ENCODE data around the gene GATA2. TPM values are rescaled to one million over a fixed set of nuclear protein-coding genes. Genes with fewer than 3 reads are reported as not detected.

Gene GATA2
- total RNA-seq, 1 experiment from 2014 or later = 9.6 TPM

DNA sequence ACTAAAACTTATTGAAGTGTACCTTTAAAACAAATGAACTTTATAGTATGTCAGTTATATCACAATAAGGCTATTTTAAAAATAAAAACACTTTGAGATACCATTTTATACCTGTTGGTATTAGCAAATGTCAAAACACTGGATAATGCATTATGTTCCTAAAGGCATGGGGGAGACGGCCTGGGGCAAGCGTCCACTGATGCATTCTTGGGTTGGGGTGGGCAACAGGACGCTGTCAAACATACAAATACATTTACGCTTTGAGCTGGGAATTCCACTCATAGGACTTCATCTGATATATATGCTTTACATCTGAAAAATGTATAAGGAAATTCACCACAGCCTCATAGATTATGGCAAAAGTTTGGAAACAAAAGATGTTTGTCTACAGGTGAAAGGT lies 7.6 kb upstream of the GATA2 start:
- CTCF ChIA-PET = no interaction called here
- no peak overlapping the region for H3K27ac Mint-ChIP-seq (ENCODE audit: unreplicated experiment)
- intact Hi-C loops (cut with micrococcal nuclease; ENCODE audit: unreplicated experiment) = loop anchor here (5.0 kb wide), 1 partner anchor 82 kb away; no protein-coding TSS in a partner anchor

DNA sequence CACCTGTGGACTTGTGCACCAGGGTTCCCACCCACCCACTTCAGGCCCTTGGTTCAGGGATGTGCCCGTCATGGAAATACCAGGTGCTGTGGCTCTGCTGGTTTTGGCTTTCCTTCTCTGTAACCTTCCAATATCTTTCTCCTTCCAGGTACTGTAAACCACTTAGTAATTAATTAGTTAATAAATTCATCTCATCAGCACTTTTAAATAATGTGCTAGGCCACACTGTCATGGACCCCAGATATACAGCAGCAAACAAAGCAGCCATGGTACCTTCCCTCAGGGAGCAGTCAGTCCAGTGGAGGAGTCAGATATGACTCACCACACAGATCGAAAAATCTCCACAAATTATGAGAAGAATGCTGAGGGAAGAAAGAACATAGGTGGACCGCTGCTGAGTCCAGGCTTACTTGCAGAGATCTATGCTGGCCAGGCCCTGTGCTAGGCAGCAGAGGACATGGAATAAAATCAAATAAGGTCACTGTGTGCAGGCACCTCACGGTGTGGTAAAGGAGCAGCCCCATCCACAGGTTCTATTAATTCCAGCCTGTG lies 6.8 kb upstream of the GATA2 start:
- Mint-ChIP-seq H3K4me1 (ENCODE audit: low read depth, unreplicated experiment) (peaks cover 13% of the 10 kb centered on the region), H3K27me3 (ENCODE audit: unreplicated experiment) (no peaks in the 10 kb centered on the region), H3K4me3 (ENCODE audit: low read depth, unreplicated experiment) (no peak overlapping the region), H3K36me3 (ENCODE audit: insufficient read depth, unreplicated experiment) (peaks cover 24% of the 10 kb centered on the region), H3K9me3 (ENCODE audit: low read depth, unreplicated experiment) (no peaks in the 10 kb centered on the region), H3K27ac (ENCODE audit: unreplicated experiment) (no peak overlapping the region)
- BruUV-seq (replicated peaks) = no TSS peak
- TF ChIP-seq, protein P1, sequence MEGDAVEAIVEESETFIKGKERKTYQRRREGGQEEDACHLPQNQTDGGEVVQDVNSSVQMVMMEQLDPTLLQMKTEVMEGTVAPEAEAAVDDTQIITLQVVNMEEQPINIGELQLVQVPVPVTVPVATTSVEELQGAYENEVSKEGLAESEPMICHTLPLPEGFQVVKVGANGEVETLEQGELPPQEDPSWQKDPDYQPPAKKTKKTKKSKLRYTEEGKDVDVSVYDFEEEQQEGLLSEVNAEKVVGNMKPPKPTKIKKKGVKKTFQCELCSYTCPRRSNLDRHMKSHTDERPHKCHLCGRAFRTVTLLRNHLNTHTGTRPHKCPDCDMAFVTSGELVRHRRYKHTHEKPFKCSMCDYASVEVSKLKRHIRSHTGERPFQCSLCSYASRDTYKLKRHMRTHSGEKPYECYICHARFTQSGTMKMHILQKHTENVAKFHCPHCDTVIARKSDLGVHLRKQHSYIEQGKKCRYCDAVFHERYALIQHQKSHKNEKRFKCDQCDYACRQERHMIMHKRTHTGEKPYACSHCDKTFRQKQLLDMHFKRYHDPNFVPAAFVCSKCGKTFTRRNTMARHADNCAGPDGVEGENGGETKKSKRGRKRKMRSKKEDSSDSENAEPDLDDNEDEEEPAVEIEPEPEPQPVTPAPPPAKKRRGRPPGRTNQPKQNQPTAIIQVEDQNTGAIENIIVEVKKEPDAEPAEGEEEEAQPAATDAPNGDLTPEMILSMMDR (IDR thresholded peaks at IDR 0.05; ENCODE audit: unreplicated experiment) = no peak
- CTCF ChIA-PET = interaction anchor here (0.7 to 1.5 kb wide), 3 partner anchors 10 to 74 kb away, joined by 3 to 4 read pairs (median 3); no protein-coding TSS in a partner anchor
- DNase-seq = no peak
- intact Hi-C loops (cut with micrococcal nuclease; ENCODE audit: unreplicated experiment) = loop anchor here (5.0 kb wide), 2 partner anchors 83 to 327 kb away; no protein-coding TSS in a partner anchor

More for the DNA sequence above, 7.6 kb upstream of the GATA2 start:
- no peak overlapping the region for H3K4me3 Mint-ChIP-seq (ENCODE audit: low read depth, unreplicated experiment)
- H3K4me1 Mint-ChIP-seq (ENCODE audit: low read depth, unreplicated experiment) = peaks cover 13% of the 10 kb centered on the region
- DNase-seq = no peak
- BruUV-seq (replicated peaks) = no TSS peak
- H3K27me3 Mint-ChIP-seq (ENCODE audit: unreplicated experiment) = no peaks in the 10 kb centered on the region
- TF ChIP-seq, protein P1 (IDR thresholded peaks at IDR 0.05; ENCODE audit: unreplicated experiment) = no peak
- H3K9me3 Mint-ChIP-seq (ENCODE audit: low read depth, unreplicated experiment) = no peaks in the 10 kb centered on the region
- peaks cover 28% of the 10 kb centered on the region for H3K36me3 Mint-ChIP-seq (ENCODE audit: insufficient read depth, unreplicated experiment)

DNA sequence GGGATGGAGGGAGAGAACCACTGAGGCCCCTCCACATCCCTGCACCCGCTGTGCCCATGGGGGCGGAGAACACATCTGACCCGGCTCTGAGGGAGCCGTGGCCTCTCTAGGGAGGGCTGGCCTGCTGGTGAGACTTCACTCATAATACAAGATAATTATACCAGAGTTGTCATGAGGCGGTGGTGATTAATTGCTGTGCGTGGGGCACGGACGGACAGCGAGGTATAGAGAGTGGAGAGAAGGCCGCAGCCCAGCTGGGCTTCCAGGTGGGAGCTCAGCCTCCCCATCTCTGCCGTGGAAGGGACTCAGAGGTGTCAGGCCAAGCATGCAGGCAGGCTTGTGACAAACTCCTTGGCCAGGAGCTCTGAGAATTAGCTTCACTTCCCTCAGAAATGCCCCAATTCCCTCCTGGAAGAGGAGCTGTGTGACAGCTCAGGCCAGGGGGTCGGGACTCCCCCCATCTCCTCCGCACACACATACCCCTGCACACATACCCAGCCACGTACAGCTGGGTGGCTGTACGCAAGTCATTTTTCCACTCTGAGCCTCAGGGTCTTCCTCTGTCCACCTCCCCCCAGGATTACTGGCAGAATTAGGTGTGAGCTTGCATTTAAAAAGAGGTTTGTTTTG lies 6.0 kb upstream of the GATA2 start:
- CTCF ChIA-PET = interaction anchor here (0.7 to 1.5 kb wide), 3 partner anchors 9 to 73 kb away, joined by 3 to 4 read pairs (median 3); no protein-coding TSS in a partner anchor
- no TSS peak for BruUV-seq (replicated peaks)
- H3K27ac Mint-ChIP-seq (ENCODE audit: unreplicated experiment) = no peak overlapping the region
- H3K4me1 Mint-ChIP-seq (ENCODE audit: low read depth, unreplicated experiment) = peaks cover 13% of the 10 kb centered on the region
- H3K36me3 Mint-ChIP-seq (ENCODE audit: insufficient read depth, unreplicated experiment) = peaks cover 24% of the 10 kb centered on the region
- H3K9me3 Mint-ChIP-seq (ENCODE audit: low read depth, unreplicated experiment) = no peaks in the 10 kb centered on the region
- H3K4me3 Mint-ChIP-seq (ENCODE audit: low read depth, unreplicated experiment) = peak overlapping the region; percentile 70
- TF ChIP-seq, protein P1 (IDR thresholded peaks at IDR 0.05; ENCODE audit: unreplicated experiment) = no peak
- no peak for DNase-seq
- intact Hi-C loops (cut with micrococcal nuclease; ENCODE audit: unreplicated experiment) = loop anchor here (5.0 kb wide), 1 partner anchor 327 kb away; no protein-coding TSS in a partner anchor
- no peaks in the 10 kb centered on the region for H3K27me3 Mint-ChIP-seq (ENCODE audit: unreplicated experiment)

DNA sequence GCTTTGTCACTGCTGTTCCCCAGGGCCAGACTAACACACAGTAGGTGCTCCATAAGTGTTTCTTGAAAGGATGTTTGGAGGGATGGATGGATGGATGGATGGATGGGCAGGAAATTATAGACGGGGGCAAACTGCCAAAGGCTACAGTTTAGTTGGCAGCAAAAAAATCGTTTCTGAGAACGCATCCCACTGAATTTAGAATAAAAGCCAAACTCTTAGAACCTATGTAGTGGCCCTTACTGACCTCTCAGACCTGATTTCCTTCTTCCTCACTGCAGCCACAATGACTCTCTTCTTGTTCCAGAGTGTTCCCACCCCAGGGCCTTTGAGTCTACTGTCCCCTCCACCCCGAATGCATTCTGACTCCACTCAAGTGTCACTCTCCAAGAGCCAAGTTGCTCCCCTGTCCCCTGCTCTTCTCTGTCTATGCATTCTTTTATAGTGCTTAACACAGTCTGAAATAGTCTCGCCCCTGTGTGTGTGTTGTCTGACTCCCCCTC lies 5.2 kb upstream of the GATA2 start:
- Mint-ChIP-seq H3K27ac (ENCODE audit: unreplicated experiment) (no peak overlapping the region), H3K27me3 (ENCODE audit: unreplicated experiment) (no peaks in the 10 kb centered on the region), H3K4me3 (ENCODE audit: low read depth, unreplicated experiment) (peak overlapping the region; percentile 70), H3K4me1 (ENCODE audit: low read depth, unreplicated experiment) (peaks cover 13% of the 10 kb centered on the region), H3K9me3 (ENCODE audit: low read depth, unreplicated experiment) (no peaks in the 10 kb centered on the region), H3K36me3 (ENCODE audit: insufficient read depth, unreplicated experiment) (peaks cover 24% of the 10 kb centered on the region)
- intact Hi-C loops (cut with micrococcal nuclease; ENCODE audit: unreplicated experiment) = loop anchor here (5.0 kb wide), 1 partner anchor 326 kb away; no protein-coding TSS in a partner anchor
- TF ChIP-seq, protein P1 (IDR thresholded peaks at IDR 0.05; ENCODE audit: unreplicated experiment) = no peak
- DNase-seq = no peak
- CTCF ChIA-PET = interaction anchor here (0.8 to 1.4 kb wide), 7 partner anchors 63 to 191 kb away, joined by 3 to 10 read pairs (median 5); no protein-coding TSS in a partner anchor
- no TSS peak for BruUV-seq (replicated peaks)

Measured in Calu3 (cell line).